GM19324 (cell line): ENCODE data around the gene IP6K2.
A peak's percentile ranks its signal among the peaks of the same experiment; 100 is the strongest.
"Not testable (repeated sequence)": the region's sequence is repeated elsewhere in the genome, so short reads cannot be mapped to it uniquely, and the experiment has no call there.

Experiments
- ATAC-seq: cut with Tn5 transposase; IDR thresholded peaks from one replicate; pipeline ENCODE4 v1.9.1; 2021; ENCODE audit warnings: mild to moderate bottlenecking, moderate library complexity; ENCODE audit not compliant: unreplicated experiment, low FRiP score

The IP6K2 gene

DNA sequence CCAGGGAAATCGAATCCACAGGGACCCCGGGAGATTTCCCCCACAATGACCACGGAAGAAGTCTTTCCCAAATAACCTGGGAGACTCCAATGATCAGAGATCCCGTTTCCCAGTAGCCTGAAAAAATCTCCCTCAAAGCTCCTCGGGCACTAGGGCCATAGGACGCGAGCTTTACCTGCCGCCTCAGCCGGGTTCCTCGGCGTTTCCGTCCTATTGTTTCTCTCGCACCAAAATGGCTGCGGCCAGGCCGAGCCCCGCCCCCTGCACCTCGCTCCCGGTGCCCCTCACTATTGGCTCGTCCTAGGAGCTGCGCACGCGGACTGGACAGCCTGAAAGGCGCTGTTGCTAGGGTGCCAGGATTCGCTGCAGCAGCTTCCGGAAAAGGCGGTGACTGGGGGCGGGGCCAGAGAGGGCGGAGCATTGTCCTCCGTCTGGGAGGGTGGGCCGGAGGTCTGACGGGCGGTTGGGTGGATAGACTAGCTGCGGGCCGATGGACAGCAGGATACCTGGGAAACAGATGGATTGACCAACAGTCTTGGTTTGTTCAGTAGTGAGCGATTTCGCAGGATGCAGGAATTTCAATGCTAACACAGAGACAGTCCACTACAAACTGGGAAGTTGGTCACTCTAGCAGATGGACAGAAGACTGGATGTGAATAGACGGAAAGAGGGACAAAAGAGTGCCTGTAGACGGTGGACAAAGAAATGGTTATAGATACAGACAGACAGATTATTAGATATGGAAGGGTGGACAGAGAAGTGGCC is at the start of gene IP6K2:
TSS of gene IP6K2 (minus strand) at position 240 of the 765 bp plus-strand sequence. CDS start 21,930 bp downstream, outside the sequence.
- peak; percentile 97 for ATAC-seq

DNA sequence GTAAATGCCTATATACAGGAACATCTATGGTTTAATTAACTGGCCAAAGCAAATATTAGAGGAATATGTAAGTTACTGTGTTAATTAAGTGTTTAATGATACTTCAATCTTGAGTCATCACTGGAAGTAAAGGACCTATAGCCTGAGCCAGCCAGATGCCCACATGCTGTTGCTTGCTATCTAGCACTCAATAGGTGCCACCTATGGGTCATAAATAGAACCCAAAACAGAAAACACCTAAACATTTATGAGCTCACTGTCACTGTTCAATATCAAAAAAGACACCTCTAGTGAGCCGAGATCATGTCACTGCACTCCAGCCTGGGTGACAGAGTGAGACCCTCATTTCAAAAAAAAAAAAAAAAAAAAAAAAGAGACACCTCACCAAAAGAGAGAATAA is 48.4 kb upstream of the IP6K2 start:
- no peak for ATAC-seq

GRCh38 chr3:48762816-48763215 is 45.8 kb upstream of the IP6K2 start:
- no peak for ATAC-seq

DNA sequence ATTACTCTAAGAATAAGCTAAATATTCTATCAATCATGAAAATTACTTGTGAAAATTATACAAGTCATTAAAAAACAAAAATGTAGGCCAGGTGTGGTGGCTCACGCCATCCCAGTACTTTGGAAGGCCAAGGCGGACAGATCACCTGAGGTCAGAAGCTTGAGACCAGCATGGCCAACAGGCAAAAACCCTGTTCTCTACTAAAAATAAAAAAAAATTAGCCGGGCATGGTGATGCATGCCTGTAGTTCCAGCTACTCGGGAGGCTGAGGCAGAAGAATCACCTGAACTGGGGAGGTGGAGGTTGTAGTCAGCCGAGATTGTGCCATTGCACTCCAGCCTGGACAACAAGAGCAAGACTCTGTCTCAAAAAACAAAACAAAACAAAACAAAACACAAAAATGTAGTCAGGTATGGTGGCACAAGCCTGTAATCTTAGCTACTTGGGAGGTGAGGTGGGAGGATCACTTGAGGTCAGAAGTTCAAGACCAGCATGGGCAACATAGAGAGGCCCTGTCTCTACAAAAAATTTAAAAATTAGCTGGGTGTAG is 43.0 kb upstream of the IP6K2 start:
- ATAC-seq: not testable (repeated sequence)

DNA sequence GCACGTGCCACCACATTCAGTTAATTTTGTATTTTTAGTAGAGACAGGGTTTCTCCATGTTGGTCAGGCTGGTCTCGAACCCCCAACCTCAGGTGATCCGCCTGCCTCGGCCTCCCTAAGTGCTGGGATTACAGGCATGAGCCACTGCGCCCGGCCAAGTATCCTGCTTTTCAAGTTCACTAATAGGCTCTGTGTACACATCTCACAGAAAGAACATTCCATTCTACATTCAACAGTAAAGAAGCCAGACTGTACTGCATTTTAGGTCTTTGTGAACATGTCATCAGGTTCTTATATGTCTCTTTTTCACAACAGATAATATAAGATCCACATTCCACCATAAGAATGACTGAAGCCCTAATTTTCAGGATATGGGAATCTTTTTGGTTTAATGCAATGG is 42.5 kb upstream of the IP6K2 start:
- not testable (repeated sequence) for ATAC-seq

DNA sequence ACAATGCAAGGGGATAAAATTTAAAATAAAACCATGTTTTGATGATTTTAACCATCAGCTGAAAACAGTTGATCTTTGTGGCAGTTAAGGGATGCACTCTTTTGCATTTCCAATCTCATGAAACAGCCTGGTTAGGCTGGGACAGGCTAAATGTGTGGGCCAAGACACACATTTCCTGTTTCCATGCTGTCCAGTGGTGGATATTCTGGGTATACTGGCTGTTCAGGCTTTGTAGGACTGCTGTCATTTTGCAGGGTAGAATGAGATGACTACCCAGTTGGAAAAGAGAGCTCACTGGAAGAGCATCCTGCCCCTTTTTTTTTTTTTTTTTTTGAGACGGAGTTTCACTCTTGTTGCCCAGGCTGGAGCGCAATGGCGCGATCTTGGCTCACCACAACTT is 42.0 kb upstream of the IP6K2 start:
- ATAC-seq: no peak

DNA sequence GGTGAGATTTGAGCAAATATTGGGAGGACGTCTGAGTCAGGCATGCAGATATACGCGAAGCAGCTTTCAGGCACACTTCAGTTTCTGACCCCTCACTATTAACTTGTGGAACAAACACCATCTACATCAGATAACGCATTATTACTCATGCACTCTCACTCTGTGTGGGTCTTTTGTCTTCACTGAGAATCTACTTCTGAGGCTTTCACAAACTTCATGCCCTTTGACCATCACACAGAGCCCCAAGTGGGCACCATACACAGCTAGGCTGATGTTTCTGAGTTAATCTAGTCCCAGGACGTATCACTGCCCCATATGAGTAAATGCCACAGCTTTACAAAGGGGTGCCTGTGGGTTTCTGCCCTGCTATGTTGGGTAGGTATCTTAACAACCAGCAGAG is 39.6 kb upstream of the IP6K2 start:
- no peak for ATAC-seq

- ATAC-seq: no peak
Observed at GRCh38 chr3:48750856-48751255, 33.8 kb upstream of the IP6K2 start.

DNA sequence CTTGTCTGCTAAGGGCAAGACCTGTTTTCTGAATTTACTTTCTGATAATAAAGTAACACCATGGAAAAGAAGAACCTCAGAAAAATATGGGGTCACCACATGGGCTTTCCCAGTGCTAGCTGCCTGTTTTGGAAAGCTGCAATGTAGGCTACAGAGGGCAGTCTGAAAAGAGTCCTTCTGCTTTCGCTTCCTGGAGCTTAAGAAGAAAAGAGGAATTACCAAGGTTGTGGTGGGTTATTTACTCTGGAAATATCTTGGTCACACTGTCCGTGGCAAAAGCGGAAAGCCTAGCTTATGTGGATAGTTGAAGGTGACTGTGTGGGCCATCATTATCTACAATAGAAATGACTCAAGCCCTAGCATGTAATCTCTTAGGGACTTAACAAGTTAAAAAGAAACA is 31.7 kb upstream of the IP6K2 start:
- ATAC-seq: no peak

DNA sequence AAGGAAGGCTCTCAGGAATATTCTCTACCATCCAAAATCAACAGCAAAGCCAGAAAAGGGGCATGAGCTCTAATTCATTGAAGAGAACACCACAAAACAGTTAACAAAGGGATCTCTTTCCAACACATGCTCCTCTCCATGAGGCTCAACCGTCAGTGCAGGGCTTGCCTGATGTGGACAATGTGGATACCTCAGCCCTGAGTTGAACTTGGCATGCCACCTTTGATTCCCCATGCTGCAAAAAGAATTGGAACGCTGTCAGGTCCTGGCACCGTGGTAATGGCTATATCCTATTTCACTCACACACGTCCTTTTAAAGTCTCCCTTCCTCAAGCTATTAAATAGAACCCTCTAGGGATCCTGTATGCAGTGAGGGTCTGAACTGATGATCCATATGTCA is 30.7 kb upstream of the IP6K2 start:
- no peak for ATAC-seq

DNA sequence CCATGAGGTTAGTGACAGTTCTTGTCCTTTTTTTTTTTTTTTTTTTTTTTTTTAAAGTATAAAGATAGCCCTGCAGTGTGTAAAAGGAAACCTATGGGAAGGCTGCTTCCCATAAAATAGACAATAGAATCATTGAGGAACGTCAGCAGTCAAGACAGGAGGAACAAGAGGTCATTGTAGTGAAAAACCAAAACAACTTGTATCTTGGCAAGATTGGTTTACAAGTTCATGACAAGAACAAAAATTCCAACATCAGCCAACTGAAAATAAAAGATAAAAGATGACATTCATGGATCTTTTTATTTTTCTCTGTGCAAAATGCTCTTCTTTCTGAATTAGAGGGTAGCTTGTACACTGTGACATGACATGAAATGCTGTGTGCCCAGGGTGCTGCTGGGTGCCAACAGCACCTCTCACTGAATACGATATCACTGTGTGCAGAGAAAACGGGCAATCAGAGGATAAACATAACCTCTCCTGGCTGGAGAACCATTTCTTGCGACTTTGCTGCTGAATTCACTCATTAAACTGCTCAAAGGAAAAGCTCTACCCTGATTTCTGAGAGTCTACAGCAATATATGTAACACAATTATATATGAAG is 30.1 kb upstream of the IP6K2 start:
- no peak for ATAC-seq

- ATAC-seq: no peak
Observed at GRCh38 chr3:48743773-48744172, 26.8 kb upstream of the IP6K2 start.

DNA sequence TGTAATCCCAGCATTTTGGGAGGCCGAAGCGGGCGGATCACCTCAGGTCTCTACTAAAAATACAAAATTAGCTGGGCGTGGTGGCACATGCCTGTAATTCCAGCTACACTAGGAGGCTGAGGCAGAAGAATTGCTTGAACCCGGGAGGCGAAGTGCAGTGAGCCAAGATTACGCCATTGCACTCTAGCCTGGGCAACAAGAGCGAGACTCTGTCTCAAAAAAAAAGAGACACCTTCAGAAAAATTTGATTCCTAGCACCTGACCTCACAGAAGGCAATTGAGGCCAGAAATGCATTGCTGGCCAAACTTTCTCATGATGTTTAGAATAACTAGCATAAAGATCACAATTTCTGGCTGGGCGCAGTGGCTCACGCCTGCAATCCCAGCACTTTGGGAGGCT is 24.2 kb upstream of the IP6K2 start:
- not testable (repeated sequence) for ATAC-seq

DNA sequence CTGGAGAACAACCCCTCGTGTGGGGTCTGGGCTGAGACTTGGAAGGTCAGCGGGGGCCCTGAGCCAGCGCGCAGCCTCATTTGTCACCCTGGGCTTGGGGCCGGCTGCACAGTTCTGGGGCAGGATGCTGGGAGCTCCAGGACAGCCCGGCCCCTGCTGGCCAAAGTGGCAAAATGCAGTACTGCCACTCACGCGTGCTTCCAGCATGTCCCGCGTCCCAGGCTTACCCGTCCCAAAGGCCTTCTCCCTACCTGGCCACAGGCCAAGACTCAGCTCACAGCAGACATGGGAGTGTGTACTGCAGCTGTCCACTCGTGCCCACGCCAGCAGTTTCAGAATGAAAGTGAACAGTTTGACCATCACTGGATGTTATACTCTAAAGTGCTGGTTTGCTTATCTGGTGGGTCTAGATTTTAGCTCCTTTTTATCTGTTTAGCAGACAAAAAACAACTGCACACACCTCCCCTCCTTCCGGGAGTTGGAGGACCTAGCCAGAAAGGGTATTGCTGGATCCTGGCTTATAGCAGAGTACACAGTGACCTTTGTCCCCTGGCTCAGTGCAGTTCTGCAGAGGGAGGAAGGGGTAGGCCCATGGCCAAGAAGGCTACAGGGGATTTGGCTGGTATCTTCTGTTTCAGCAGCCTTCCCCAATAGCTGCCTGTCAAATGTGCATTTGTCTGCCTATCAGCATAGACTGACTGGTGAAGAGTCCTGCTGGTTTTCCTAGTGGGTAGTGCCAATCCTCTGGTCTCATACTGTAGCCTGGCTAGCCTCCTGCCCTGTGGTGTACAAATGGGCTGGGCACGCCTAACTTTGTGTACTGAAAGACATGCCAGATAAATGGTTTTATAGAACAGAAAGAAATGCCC is 23.2 kb upstream of the IP6K2 start:
- ATAC-seq: no peak

DNA sequence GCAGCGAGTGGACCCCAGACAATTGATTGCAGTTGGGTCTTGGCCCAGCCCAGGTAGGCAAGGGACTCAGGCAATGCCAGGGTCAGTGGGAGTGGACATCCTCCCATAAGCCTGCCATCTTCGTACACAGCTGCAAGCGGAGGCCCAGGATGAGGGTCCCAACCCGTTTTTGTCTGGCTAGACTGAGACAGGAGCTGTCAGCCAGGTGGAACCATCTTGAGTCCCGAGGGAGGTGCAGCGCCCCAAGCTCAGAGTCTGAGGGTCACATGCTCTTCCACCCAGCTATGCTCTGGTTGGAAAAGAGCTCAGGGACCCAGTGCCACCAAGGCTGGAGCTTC is 22.6 kb upstream of the IP6K2 start:
- no peak for ATAC-seq

DNA sequence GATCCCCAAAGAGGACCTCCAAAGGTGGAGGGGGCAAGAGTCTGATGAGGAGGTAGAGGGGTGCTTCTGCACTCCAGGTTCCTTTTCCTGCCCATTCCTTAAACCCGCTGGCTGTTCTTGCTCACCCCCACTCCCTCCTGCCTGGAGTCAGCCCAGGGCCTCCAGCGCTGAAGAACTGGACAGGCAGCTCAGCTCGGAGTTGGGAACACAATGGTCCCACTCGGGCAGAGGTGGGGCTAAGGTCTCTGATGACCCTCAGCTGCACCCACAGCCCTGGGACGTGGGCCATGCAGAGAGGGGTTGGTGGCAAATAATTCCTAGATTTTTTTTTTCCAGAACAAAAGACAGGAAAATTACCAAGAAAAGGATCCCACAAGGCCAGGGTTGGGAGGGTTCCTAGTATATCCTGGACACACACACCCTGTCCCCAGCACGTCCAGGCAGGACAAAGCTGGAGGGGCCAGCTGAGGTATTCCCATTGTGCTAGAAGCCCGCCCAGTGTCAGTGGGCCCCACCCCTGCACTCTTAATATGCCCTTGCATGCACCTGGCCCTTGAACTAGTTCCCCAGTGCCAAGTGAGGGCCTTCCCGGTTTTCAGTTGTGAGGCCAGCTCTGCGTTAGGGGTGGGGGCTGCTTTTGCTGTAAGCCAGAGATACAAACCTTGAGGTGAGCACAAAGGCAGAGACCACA is 22.1 kb upstream of the IP6K2 start:
- ATAC-seq: no peak

DNA sequence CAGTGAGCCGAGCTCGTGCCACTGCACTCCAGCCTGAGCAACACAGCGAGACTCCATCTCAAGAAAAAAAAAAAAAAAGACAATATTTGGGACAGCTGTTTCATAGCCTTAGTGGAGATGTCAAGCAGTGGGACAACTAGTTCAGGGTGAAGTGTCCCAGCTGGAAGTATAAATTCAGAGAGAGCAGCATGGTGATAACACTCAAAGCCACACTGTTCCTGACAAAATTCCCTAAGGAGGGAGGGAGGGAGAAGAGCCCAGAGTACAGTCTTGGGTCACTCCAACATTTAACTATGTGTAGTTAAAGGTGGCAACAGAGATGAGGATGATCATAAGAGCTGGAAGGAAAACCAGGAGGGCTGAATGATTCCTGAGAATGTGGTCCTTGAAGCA is 21.1 kb upstream of the IP6K2 start:
- ATAC-seq: no peak

DNA sequence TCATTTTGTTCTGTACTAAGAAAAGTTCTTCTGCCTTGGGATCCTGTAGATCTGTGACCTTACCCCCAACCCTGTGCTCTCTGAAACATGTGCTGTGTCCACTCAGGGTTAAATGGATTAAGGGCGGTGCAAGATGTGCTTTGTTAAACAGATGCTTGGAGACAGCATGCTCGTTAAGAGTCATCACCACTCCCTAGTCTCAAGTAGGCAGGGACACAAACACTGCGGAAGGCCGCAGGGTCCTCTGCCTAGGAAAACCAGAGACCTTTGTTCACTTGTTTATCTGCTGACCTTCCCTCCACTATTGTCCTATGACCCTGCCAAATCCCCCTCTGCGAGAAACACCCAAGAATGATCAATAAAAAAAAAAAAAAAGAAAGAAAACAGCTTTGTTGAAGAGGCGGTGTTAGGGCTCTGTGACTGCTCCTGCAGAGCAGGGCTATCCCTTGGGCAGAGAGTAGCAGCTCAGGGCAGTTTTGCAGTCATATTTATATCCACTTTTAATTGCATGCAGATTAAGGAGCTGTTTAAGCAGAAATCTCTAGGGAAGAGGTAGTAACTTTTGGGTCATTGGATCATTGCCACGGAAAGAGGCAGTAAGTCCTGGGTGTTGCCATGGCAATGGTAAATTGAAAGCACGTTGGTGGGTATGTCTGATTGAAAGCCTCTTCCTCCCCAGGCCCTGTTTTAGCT is 18.2 kb upstream of the IP6K2 start:
- ATAC-seq: not testable (repeated sequence)

GRCh38 chr3:48734541-48734940 is 17.5 kb upstream of the IP6K2 start:
- ATAC-seq: not testable (repeated sequence)
